Measurements from ENCODE around the gene FAM111A.

Gene FAM111A

GRCh38 chr11:59187035-59187434 lies 44.4 kb downstream of the FAM111A start:
- no peak overlapping the region for H3K27ac Mint-ChIP-seq (ENCODE audit: low read depth)
- H3K4me3 Mint-ChIP-seq = no peak overlapping the region
- H3K4me1 Mint-ChIP-seq = no peaks in the 10 kb centered on the region
- H3K9me3 Mint-ChIP-seq = no peaks in the 10 kb centered on the region
- H3K27me3 Mint-ChIP-seq = no peaks in the 10 kb centered on the region
- DNase-seq (ENCODE audit: low spot score in 2 of 2) (no peak), ATAC-seq (replicated peaks; ENCODE audit: extremely low read depth, poor library complexity, severe bottlenecking) (no peak)
- peaks cover 3% of the 10 kb centered on the region for H3K36me3 Mint-ChIP-seq (ENCODE audit: insufficient read depth)

GRCh38 chr11:59187587-59187986 lies 44.9 kb downstream of the FAM111A start:
- H3K4me3 Mint-ChIP-seq = no peak overlapping the region
- no peaks in the 10 kb centered on the region for H3K9me3 Mint-ChIP-seq
- no peak overlapping the region for H3K27ac Mint-ChIP-seq (ENCODE audit: low read depth)
- peaks cover 3% of the 10 kb centered on the region for H3K36me3 Mint-ChIP-seq (ENCODE audit: insufficient read depth)
- no peaks in the 10 kb centered on the region for H3K27me3 Mint-ChIP-seq
- DNase-seq (ENCODE audit: low spot score in 2 of 2) (no peak), ATAC-seq (replicated peaks; ENCODE audit: extremely low read depth, poor library complexity, severe bottlenecking) (no peak)
- no peaks in the 10 kb centered on the region for H3K4me1 Mint-ChIP-seq

GRCh38 chr11:59188954-59189353 lies 46.3 kb downstream of the FAM111A start:
- Mint-ChIP-seq H3K36me3 (ENCODE audit: insufficient read depth) (peaks cover 3% of the 10 kb centered on the region), H3K27me3 (no peaks in the 10 kb centered on the region), H3K27ac (ENCODE audit: low read depth) (no peak overlapping the region), H3K4me3 (no peak overlapping the region), H3K4me1 (no peaks in the 10 kb centered on the region), H3K9me3 (no peaks in the 10 kb centered on the region)
- DNase-seq (ENCODE audit: low spot score in 2 of 2) (no peak), ATAC-seq (replicated peaks; ENCODE audit: extremely low read depth, poor library complexity, severe bottlenecking) (no peak)

- Mint-ChIP-seq H3K27ac (ENCODE audit: low read depth) (no peak overlapping the region), H3K27me3 (no peaks in the 10 kb centered on the region), H3K4me3 (no peak overlapping the region), H3K9me3 (no peaks in the 10 kb centered on the region), H3K36me3 (ENCODE audit: insufficient read depth) (peaks cover 3% of the 10 kb centered on the region), H3K4me1 (no peaks in the 10 kb centered on the region)
- DNase-seq (ENCODE audit: low spot score in 2 of 2) (no peak), ATAC-seq (replicated peaks; ENCODE audit: extremely low read depth, poor library complexity, severe bottlenecking) (no peak)
Observed at GRCh38 chr11:59189986-59190385, 47.3 kb downstream of the FAM111A start.

- Mint-ChIP-seq H3K4me1 (no peaks in the 10 kb centered on the region), H3K27me3 (no peaks in the 10 kb centered on the region), H3K36me3 (ENCODE audit: insufficient read depth) (peaks cover 3% of the 10 kb centered on the region), H3K4me3 (no peak overlapping the region), H3K27ac (ENCODE audit: low read depth) (no peak overlapping the region), H3K9me3 (no peaks in the 10 kb centered on the region)
- no peak for DNase-seq (ENCODE audit: low spot score in 2 of 2)
- ATAC-seq (replicated peaks; ENCODE audit: extremely low read depth, poor library complexity, severe bottlenecking) = no peak
Observed at GRCh38 chr11:59191095-59191494, 48.4 kb downstream of the FAM111A start.

- DNase-seq (ENCODE audit: low spot score in 2 of 2) (no peak), ATAC-seq (replicated peaks; ENCODE audit: extremely low read depth, poor library complexity, severe bottlenecking) (no peak)
- Mint-ChIP-seq H3K27me3 (no peaks in the 10 kb centered on the region), H3K36me3 (ENCODE audit: insufficient read depth) (peaks cover 3% of the 10 kb centered on the region), H3K4me3 (no peak overlapping the region), H3K9me3 (no peaks in the 10 kb centered on the region), H3K27ac (ENCODE audit: low read depth) (no peak overlapping the region), H3K4me1 (no peaks in the 10 kb centered on the region)
Observed at GRCh38 chr11:59191890-59192289, 49.2 kb downstream of the FAM111A start.

GRCh38 chr11:59192446-59193020 lies 49.9 kb downstream of the FAM111A start:
- DNase-seq (ENCODE audit: low spot score in 2 of 2) (no peak), ATAC-seq (replicated peaks; ENCODE audit: extremely low read depth, poor library complexity, severe bottlenecking) (no peak)
- Mint-ChIP-seq H3K36me3 (ENCODE audit: insufficient read depth) (peaks cover 3% of the 10 kb centered on the region), H3K9me3 (no peaks in the 10 kb centered on the region), H3K4me3 (no peak overlapping the region), H3K27ac (ENCODE audit: low read depth) (no peak overlapping the region), H3K4me1 (no peaks in the 10 kb centered on the region), H3K27me3 (no peaks in the 10 kb centered on the region)

- Mint-ChIP-seq H3K27me3 (no peaks in the 10 kb centered on the region), H3K4me1 (no peaks in the 10 kb centered on the region), H3K9me3 (no peaks in the 10 kb centered on the region), H3K36me3 (ENCODE audit: insufficient read depth) (peaks cover 3% of the 10 kb centered on the region), H3K4me3 (no peak overlapping the region), H3K27ac (ENCODE audit: low read depth) (no peak overlapping the region)
- DNase-seq (ENCODE audit: low spot score in 2 of 2) (no peak), ATAC-seq (replicated peaks; ENCODE audit: extremely low read depth, poor library complexity, severe bottlenecking) (no peak)
Observed at GRCh38 chr11:59193587-59194130, 51.0 kb downstream of the FAM111A start.

GRCh38 chr11:59195586-59195985 lies 52.9 kb downstream of the FAM111A start:
- no peaks in the 10 kb centered on the region for H3K9me3 Mint-ChIP-seq
- no peaks in the 10 kb centered on the region for H3K27me3 Mint-ChIP-seq
- H3K4me3 Mint-ChIP-seq = no peak overlapping the region
- no peak overlapping the region for H3K27ac Mint-ChIP-seq (ENCODE audit: low read depth)
- no peaks in the 10 kb centered on the region for H3K4me1 Mint-ChIP-seq
- ATAC-seq (replicated peaks; ENCODE audit: extremely low read depth, poor library complexity, severe bottlenecking) = no peak
- no peaks in the 10 kb centered on the region for H3K36me3 Mint-ChIP-seq (ENCODE audit: insufficient read depth)
- no peak for DNase-seq (ENCODE audit: low spot score in 2 of 2)

GRCh38 chr11:59196777-59197176 lies 54.1 kb downstream of the FAM111A start:
- Mint-ChIP-seq H3K27ac (ENCODE audit: low read depth) (no peak overlapping the region), H3K4me1 (no peaks in the 10 kb centered on the region), H3K36me3 (ENCODE audit: insufficient read depth) (no peaks in the 10 kb centered on the region), H3K9me3 (no peaks in the 10 kb centered on the region), H3K27me3 (no peaks in the 10 kb centered on the region), H3K4me3 (no peak overlapping the region)
- no peak for ATAC-seq (replicated peaks; ENCODE audit: extremely low read depth, poor library complexity, severe bottlenecking)
- DNase-seq (ENCODE audit: low spot score in 2 of 2) = no peak

GRCh38 chr11:59197991-59198390 lies 55.3 kb downstream of the FAM111A start:
- H3K36me3 Mint-ChIP-seq (ENCODE audit: insufficient read depth) = no peaks in the 10 kb centered on the region
- no peaks in the 10 kb centered on the region for H3K4me1 Mint-ChIP-seq
- DNase-seq (ENCODE audit: low spot score in 2 of 2) (no peak), ATAC-seq (replicated peaks; ENCODE audit: extremely low read depth, poor library complexity, severe bottlenecking) (no peak)
- no peaks in the 10 kb centered on the region for H3K9me3 Mint-ChIP-seq
- H3K27me3 Mint-ChIP-seq = no peaks in the 10 kb centered on the region
- no peak overlapping the region for H3K27ac Mint-ChIP-seq (ENCODE audit: low read depth)
- no peak overlapping the region for H3K4me3 Mint-ChIP-seq

- Mint-ChIP-seq H3K4me3 (no peak overlapping the region), H3K27ac (ENCODE audit: low read depth) (no peak overlapping the region), H3K9me3 (no peaks in the 10 kb centered on the region), H3K27me3 (no peaks in the 10 kb centered on the region), H3K36me3 (ENCODE audit: insufficient read depth) (no peaks in the 10 kb centered on the region), H3K4me1 (no peaks in the 10 kb centered on the region)
- DNase-seq (ENCODE audit: low spot score in 2 of 2) (no peak), ATAC-seq (replicated peaks; ENCODE audit: extremely low read depth, poor library complexity, severe bottlenecking) (no peak)
Observed at GRCh38 chr11:59198726-59199125, 56.1 kb downstream of the FAM111A start.

GRCh38 chr11:59199546-59200422 lies 57.1 kb downstream of the FAM111A start:
- no peaks in the 10 kb centered on the region for H3K4me1 Mint-ChIP-seq
- no peaks in the 10 kb centered on the region for H3K9me3 Mint-ChIP-seq
- H3K27ac Mint-ChIP-seq (ENCODE audit: low read depth) = no peak overlapping the region

More at GRCh38 chr11:59199546-59200422, 57.1 kb downstream of the FAM111A start:
- peak; percentile 40 for ATAC-seq (replicated peaks; ENCODE audit: extremely low read depth, poor library complexity, severe bottlenecking)
- no peak for DNase-seq (ENCODE audit: low spot score in 2 of 2)
- Mint-ChIP-seq H3K27me3 (no peaks in the 10 kb centered on the region), H3K4me3 (no peak overlapping the region), H3K36me3 (ENCODE audit: insufficient read depth) (no peaks in the 10 kb centered on the region)
